HepG2 (cell line): ENCODE results near the gene ZNF771. TPM values are rescaled to one million over a fixed set of nuclear protein-coding genes. Genes with fewer than 3 reads are reported as not detected.
A peak's percentile ranks its signal among the peaks of the same experiment; 100 is the strongest.

Experiments
- ATAC-seq: fragments of 200-7000 bp; cut with Tn5 transposase; 3 replicates; pipeline ENCODE4 v1.9.1; 2020; ENCODE audit warnings: mild to moderate bottlenecking, moderate library complexity
- BruUV-seq: library from RNA; stranded (reverse); fragments of 400-500 nt; replicated peaks from 2 replicates; lab custom pipeline; 2021; lab: Mats Ljungman, UMichigan
- CTCF ChIA-PET: fragments of 300-600 bp; formaldehyde crosslinking; extraction: SDS; loops from one replicate; lab custom pipeline; 2021; ENCODE audit warnings: low total read pairs, inconsistent platforms, low intra/inter-chr PET ratio; lab: Yijun Ruan, JAX
- POLR2A ChIA-PET: fragments of 350-600 bp; sonication (Branson Sonifier 250); formaldehyde crosslinking; loops from one replicate; lab custom pipeline; 2020; ENCODE audit warnings: antibody characterized with exemption, inconsistent platforms; lab: Yijun Ruan, JAX
- DNase-seq: peaks from one replicate; pipeline ENCODE4 v3.0.0-alpha.2; 2015; ENCODE audit warnings: low spot score
- FAIRE-seq: peaks from 3 replicates; lab custom pipeline; 2011; peaks lifted over from hg19 to GRCh38; lab: Jason Lieb, UNC
- H2AFZ ChIP-seq: one replicate; pipeline ENCODE4 v1.6.1; 2011; ENCODE audit warnings: low read length, inconsistent platforms
- H3K27ac ChIP-seq: fragments of 300-600 bp; 3 replicates; pipeline ENCODE4 v1.8.0; 2011; ENCODE audit warnings: mixed run types, mild to moderate bottlenecking, mixed read lengths, low read length, inconsistent platforms; ENCODE audit not compliant: insufficient read depth; ENCODE audit errors: extremely low read length
- H3K27me3 ChIP-seq, 2 experiments: fragments of 200-600 bp in 1 of 2; 2 replicates in 1 of 2; 3 replicates in 1 of 2; pipeline versions ENCODE4 v1.6.0 to v1.8.0; 2011; ENCODE audit warnings: low read length in 2 of 2, mild to moderate bottlenecking in 2 of 2, moderate library complexity in 2 of 2, inconsistent platforms in 1 of 2; ENCODE audit not compliant: insufficient read depth in 2 of 2, control insufficient read depth in 1 of 2
- H3K36me3 ChIP-seq, 2 experiments: fragments of 200-600 bp in 1 of 2; replicated peaks in 1 of 2; 2 replicates in 1 of 2; 3 replicates in 1 of 2; pipeline versions ENCODE4 v1.5.1 to v1.8.0; 2011; ENCODE audit warnings: low read length in 2 of 2, inconsistent platforms in 1 of 2; ENCODE audit not compliant: insufficient read depth in 2 of 2, control insufficient read depth in 1 of 2
- H3K4me1 ChIP-seq: 2 replicates; pipeline ENCODE4 v1.5.1; 2012; ENCODE audit warnings: low read length, inconsistent platforms; ENCODE audit not compliant: insufficient read depth
- H3K4me2 ChIP-seq: 2 replicates; pipeline ENCODE4 v1.6.0; 2011; ENCODE audit warnings: low read depth, low read length, inconsistent platforms
- H3K4me3 ChIP-seq, 3 experiments: fragments of 200-600 bp in 1 of 3; sonication (generic), shearing (Covaris generic) in 1 of 3; replicated peaks in 1 of 3; 2 replicates each; pipeline ENCODE4 v1.5.1; 2011 to 2016; ENCODE audit warnings: low read length in 3 of 3, inconsistent platforms in 2 of 3, low read depth in 2 of 3, mild to moderate bottlenecking in 2 of 3, control low read depth in 1 of 3, mixed read lengths in 1 of 3; ENCODE audit not compliant: insufficient read depth in 1 of 3
- H3K79me2 ChIP-seq: one replicate; pipeline ENCODE4 v1.6.1; 2011; ENCODE audit warnings: low read length, inconsistent platforms; ENCODE audit not compliant: insufficient read depth
- H3K9ac ChIP-seq: 2 replicates; pipeline ENCODE4 v1.6.0; 2011; ENCODE audit warnings: mild to moderate bottlenecking, low read depth, low read length, inconsistent platforms; ENCODE audit not compliant: insufficient read depth
- H3K9me3 ChIP-seq: 2 replicates; pipeline ENCODE4 v1.5.1; 2012; ENCODE audit warnings: mild to moderate bottlenecking, low read length
- H4K20me1 ChIP-seq: 2 replicates; pipeline ENCODE4 v1.6.0; 2011; ENCODE audit warnings: inconsistent platforms, mild to moderate bottlenecking, low read length, moderate library complexity; ENCODE audit not compliant: insufficient read depth
- BCL6 ChIP-seq: IDR thresholded peaks from 2 replicates; pipeline ENCODE4 v1.6.1; 2016; ENCODE audit warnings: missing genetic modification reagents, missing compliant biosample characterization
- CBX2 ChIP-seq, 2 experiments: fragments of 200-600 bp in 1 of 2; sonication (generic); formaldehyde crosslinking in 1 of 2; IDR thresholded peaks; 2 replicates each; pipeline versions ENCODE4 v1.7.0 to v1.8.1; 2018 to 2022; ENCODE audit warnings: low read depth in 2 of 2, low read length in 1 of 2, mild to moderate bottlenecking in 1 of 2, missing genetic modification reagents in 1 of 2
- DR1 ChIP-seq: sonication (generic); formaldehyde crosslinking; IDR thresholded peaks from 2 replicates; pipeline ENCODE4 v1.8.0; 2021; ENCODE audit warnings: mild to moderate bottlenecking, missing genetic modification reagents, inconsistent platforms
- HNRNPLL ChIP-seq: fragments of 200-400 bp; formaldehyde crosslinking; IDR thresholded peaks from 2 replicates; pipeline ENCODE4 v1.6.1; 2017; ENCODE audit warnings: mild to moderate bottlenecking, low read depth, low read length; ENCODE audit not compliant: poor library complexity, severe bottlenecking
- IRF2 ChIP-seq: IDR thresholded peaks from 2 replicates; pipeline ENCODE4 v1.6.1; 2018; ENCODE audit warnings: missing genetic modification reagents, missing compliant biosample characterization
- NCOR1 ChIP-seq: fragments of 200-600 bp; sonication (generic); IDR thresholded peaks from 2 replicates; pipeline ENCODE4 v1.7.0; 2017; ENCODE audit warnings: antibody characterized with exemption, low read length, borderline replicate concordance
- RBM22 ChIP-seq: fragments of 200-400 bp; formaldehyde crosslinking; optimal IDR thresholded peaks from 2 replicates; pipeline ENCODE3; 2017; ENCODE audit warnings: mild to moderate bottlenecking, low read length, moderate library complexity
- SP2 ChIP-seq: sonication (generic); formaldehyde crosslinking; IDR thresholded peaks from 2 replicates; pipeline ENCODE4 v1.5.1; 2020; ENCODE audit warnings: mild to moderate bottlenecking, missing genetic modification reagents
- ZC3H4 ChIP-seq: sonication (generic); formaldehyde crosslinking; IDR thresholded peaks from 2 replicates; pipeline ENCODE4 v1.4.0; 2020; ENCODE audit warnings: missing genetic modification reagents, borderline replicate concordance
- ZFX ChIP-seq: sonication (generic); formaldehyde crosslinking; IDR thresholded peaks from 2 replicates; pipeline ENCODE4 v1.4.0; 2020; ENCODE audit warnings: mild to moderate bottlenecking, low read depth, missing genetic modification reagents, moderate library complexity
- ZKSCAN5 ChIP-seq: sonication (generic); formaldehyde crosslinking; IDR thresholded peaks from 2 replicates; pipeline ENCODE4 v1.5.1; 2020; ENCODE audit warnings: mild to moderate bottlenecking, missing genetic modification reagents
- ZNF33B ChIP-seq: sonication (generic); formaldehyde crosslinking; IDR thresholded peaks from 2 replicates; pipeline ENCODE4 v1.5.1; 2020; ENCODE audit warnings: mild to moderate bottlenecking, missing genetic modification reagents
- ZNF530 ChIP-seq: sonication (generic); formaldehyde crosslinking; IDR thresholded peaks from 2 replicates; pipeline ENCODE4 v1.5.0; 2020; ENCODE audit warnings: low read depth, mild to moderate bottlenecking, missing genetic modification reagents
- ZNF572 ChIP-seq: sonication (generic); formaldehyde crosslinking; IDR thresholded peaks from 2 replicates; pipeline ENCODE4 v1.5.1; 2020; ENCODE audit warnings: mild to moderate bottlenecking, missing genetic modification reagents
- ZNF792 ChIP-seq: IDR thresholded peaks from 2 replicates; pipeline ENCODE4 v1.6.1; 2016
- WGBS: methylation state at CpG from one replicate; pipeline ENCODE4 v1.1.6; 2017; ENCODE audit warnings: low lambda C conversion rate; 5-methylcytosine and 5-hydroxymethylcytosine counted together
- in situ Hi-C: cut with HindIII; loops from 2 replicates; pipeline ENCODE4 v1.10.0; 2017; ENCODE audit warnings: low pct_unique_long_range_greater_than_20kb; ENCODE audit not compliant: extremely low pct_ligation_motif_present
- intact Hi-C: fragments of 100-400 bp; cut with micrococcal nuclease; formaldehyde crosslinking; loops from one replicate; pipeline ENCODE4 v1.10.0; 2022; ENCODE audit not compliant: unreplicated experiment
- polyA plus RNA-seq, 8 experiments: library from polyadenylated mRNA; depleted of rRNA in 3 of 8; stranded (reverse) in 7 of 8; unstranded in 1 of 8; fragments of >200 nt; fragmentation: Illumina TruSeq in 4 of 8; extraction: Trizol in 4 of 8; gene quantifications; 2 replicates each; pipeline versions ENCODE4 v1.2.1 to v1.2.3, GENCODE V29; 2011 to 2016; ENCODE audit warnings: low read depth in 4 of 8, missing spikeins in 1 of 8, mixed read lengths in 1 of 8; ENCODE audit not compliant: insufficient read depth in 1 of 8
- total RNA-seq, 5 experiments: library from RNA; depleted of rRNA; stranded (reverse); fragments of >200 nt; fragmentation: Illumina TruSeq; extraction: Trizol; gene quantifications; 2 replicates each; pipeline ENCODE4 v1.2.3, GENCODE V29; 2016; ENCODE audit warnings: low read depth in 1 of 5
- TF ChIP-seq, protein P1 (sequence below): sonication (generic); formaldehyde crosslinking; IDR thresholded peaks from 2 replicates; pipeline ENCODE4 v1.4.0; 2020; ENCODE audit warnings: missing genetic modification reagents, borderline replicate concordance
- TF ChIP-seq, protein P2 (sequence below): sonication (generic); formaldehyde crosslinking; conservative IDR thresholded peaks from 2 replicates; pipeline ENCODE4 v1.4.0; 2020; ENCODE audit warnings: missing genetic modification reagents
- TF ChIP-seq, protein P3 (sequence below): conservative IDR thresholded peaks from 2 replicates; pipeline ENCODE4 v1.6.1; 2018; ENCODE audit warnings: missing genetic modification reagents

ZNF771 gene
- total and polyA plus RNA-seq, 2 of the 13 experiments (the other 11 are each of a cell fraction or from before 2014, with no cell fraction given), result 5.0 to 11.8 TPM

DNA sequence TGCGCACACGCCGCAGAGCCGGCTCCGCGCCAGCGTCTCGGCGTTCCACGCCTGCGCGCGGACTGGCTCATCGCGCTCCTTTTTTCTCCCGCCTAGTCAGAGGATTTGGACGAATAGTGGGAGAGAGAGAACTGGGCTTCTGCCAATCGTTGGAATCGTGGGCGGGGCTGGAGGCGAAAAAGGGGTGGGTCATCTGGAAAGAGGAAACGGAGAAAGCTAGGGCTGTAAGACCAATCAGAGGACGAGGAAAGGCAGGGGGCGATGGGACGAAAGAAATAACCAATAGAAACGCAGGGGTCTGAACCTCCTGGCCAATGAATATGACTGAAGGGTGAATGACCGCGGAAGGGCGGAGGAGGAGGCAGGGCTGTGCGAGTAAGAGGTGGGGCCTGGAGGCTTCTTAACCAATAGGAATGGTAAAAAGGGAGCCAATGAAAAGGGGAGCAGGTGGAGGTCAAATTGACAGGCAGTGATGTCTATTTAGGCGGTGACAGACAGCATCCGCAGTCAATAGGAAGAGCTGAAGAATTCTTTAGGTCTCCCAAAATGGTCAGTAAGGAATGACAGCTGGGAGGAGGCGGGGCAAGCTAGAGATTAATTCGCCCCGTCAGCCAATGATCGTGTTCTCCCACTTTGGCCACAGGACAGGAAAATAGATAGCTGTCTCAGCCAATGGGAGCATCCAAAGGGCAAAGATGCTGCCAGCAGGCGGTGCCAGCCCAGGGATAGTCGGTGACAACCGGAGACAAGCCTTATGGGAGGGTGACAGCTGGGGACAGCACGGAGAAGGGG lies 36.8 kb upstream of the ZNF771 start, which contains the start of gene TBC1D10B:
TBC1D10B (minus strand) TSS at position 39 of the 792 bp plus-strand sequence. CDS start 311 bp downstream, outside the sequence.
- H4K20me1 ChIP-seq, result peaks cover 20% of the 10 kb centered on the region; the same call in 1 of the 2 replicates
- in situ Hi-C loops, result no loop called here
- DNase-seq, result peak; percentile 100
- no peaks in the 10 kb centered on the region for H3K9me3 ChIP-seq
- peak; percentile 88 for ATAC-seq
- BruUV-seq, result no TSS peak
- no peak within 1 kb of the TSS for H2AFZ ChIP-seq
- H3K9ac ChIP-seq, result peak within 1 kb of the TSS; percentile 75
- intact Hi-C loops, result loop anchor here (1.0 kb wide), 2 partner anchors 25 to 37 kb away; partner anchors contain the start of genes ZNF48 and ZNF771
- H3K4me1 ChIP-seq, result peaks cover 45% of the 10 kb centered on the region
- H3K36me3 ChIP-seq, result peaks cover 0 to 2% of the 10 kb centered on the region in 2 experiments; a peak in 1 of 5 replicates
- peaks cover 36% of the 10 kb centered on the region for H3K79me2 ChIP-seq
- H3K27me3 ChIP-seq, result no peaks in the 10 kb centered on the region; a peak in 1 of 5 replicates
- under 1% methylated on average over 40 of the region's 40 CpGs for WGBS
- FAIRE-seq, result peak; percentile 100
- peak within 1 kb of the TSS; percentile 80 to 90 (median 86) for H3K4me3 ChIP-seq
- ChIA-PET POLR2A (interaction anchor here (0.7 to 4.7 kb wide), 22 partner anchors 10 to 377 kb away, joined by 3 to 94 read pairs (median 6); partner anchors contain the start of genes ALDOA, CD2BP2, DCTPP1 and FBRS), CTCF (interaction anchor here (0.7 kb wide), 1 partner anchor 38 kb away, joined by 3 read pairs; no protein-coding TSS in a partner anchor)
- peak within 1 kb of the TSS; percentile 91 for H3K4me2 ChIP-seq
- peak within 1 kb of the TSS; percentile 51 for H3K27ac ChIP-seq
- TF ChIP-seq DR1, result no peak; the same call in 1 of the 2 replicates
- TF ChIP-seq ZNF33B, result no peak
- peak; percentile 65; the same call in 1 of the 2 replicates for TF ChIP-seq NCOR1
- TF ChIP-seq SP2 (CRISPR knock-in tag), result peak; percentile 95
- TF ChIP-seq, protein P1, sequence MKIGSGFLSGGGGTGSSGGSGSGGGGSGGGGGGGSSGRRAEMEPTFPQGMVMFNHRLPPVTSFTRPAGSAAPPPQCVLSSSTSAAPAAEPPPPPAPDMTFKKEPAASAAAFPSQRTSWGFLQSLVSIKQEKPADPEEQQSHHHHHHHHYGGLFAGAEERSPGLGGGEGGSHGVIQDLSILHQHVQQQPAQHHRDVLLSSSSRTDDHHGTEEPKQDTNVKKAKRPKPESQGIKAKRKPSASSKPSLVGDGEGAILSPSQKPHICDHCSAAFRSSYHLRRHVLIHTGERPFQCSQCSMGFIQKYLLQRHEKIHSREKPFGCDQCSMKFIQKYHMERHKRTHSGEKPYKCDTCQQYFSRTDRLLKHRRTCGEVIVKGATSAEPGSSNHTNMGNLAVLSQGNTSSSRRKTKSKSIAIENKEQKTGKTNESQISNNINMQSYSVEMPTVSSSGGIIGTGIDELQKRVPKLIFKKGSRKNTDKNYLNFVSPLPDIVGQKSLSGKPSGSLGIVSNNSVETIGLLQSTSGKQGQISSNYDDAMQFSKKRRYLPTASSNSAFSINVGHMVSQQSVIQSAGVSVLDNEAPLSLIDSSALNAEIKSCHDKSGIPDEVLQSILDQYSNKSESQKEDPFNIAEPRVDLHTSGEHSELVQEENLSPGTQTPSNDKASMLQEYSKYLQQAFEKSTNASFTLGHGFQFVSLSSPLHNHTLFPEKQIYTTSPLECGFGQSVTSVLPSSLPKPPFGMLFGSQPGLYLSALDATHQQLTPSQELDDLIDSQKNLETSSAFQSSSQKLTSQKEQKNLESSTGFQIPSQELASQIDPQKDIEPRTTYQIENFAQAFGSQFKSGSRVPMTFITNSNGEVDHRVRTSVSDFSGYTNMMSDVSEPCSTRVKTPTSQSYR (CRISPR knock-in tag), result no peak
- no peak for TF ChIP-seq ZC3H4
- TF ChIP-seq ZNF530, result no peak
- no peak for TF ChIP-seq CBX2 (IDR thresholded peaks at IDR 0.05; ENCODE audit: low read depth, low read length)
- no peak for TF ChIP-seq CBX2 (CRISPR knock-in tag; IDR thresholded peaks at IDR 0.05; ENCODE audit: low read depth)
- no peak for TF ChIP-seq ZKSCAN5 (CRISPR knock-in tag)
- no peak for TF ChIP-seq BCL6 (CRISPR knock-in tag)
- TF ChIP-seq ZNF572, result no peak
- no peak for TF ChIP-seq ZFX (CRISPR knock-in tag)
- TF ChIP-seq, protein P2, sequence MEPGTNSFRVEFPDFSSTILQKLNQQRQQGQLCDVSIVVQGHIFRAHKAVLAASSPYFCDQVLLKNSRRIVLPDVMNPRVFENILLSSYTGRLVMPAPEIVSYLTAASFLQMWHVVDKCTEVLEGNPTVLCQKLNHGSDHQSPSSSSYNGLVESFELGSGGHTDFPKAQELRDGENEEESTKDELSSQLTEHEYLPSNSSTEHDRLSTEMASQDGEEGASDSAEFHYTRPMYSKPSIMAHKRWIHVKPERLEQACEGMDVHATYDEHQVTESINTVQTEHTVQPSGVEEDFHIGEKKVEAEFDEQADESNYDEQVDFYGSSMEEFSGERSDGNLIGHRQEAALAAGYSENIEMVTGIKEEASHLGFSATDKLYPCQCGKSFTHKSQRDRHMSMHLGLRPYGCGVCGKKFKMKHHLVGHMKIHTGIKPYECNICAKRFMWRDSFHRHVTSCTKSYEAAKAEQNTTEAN, result no peak
- TF ChIP-seq RBM22, result no peak
- peak; percentile 69; the same call in 1 of the 2 replicates for TF ChIP-seq ZNF792 (CRISPR knock-in tag)
- TF ChIP-seq, protein P3, sequence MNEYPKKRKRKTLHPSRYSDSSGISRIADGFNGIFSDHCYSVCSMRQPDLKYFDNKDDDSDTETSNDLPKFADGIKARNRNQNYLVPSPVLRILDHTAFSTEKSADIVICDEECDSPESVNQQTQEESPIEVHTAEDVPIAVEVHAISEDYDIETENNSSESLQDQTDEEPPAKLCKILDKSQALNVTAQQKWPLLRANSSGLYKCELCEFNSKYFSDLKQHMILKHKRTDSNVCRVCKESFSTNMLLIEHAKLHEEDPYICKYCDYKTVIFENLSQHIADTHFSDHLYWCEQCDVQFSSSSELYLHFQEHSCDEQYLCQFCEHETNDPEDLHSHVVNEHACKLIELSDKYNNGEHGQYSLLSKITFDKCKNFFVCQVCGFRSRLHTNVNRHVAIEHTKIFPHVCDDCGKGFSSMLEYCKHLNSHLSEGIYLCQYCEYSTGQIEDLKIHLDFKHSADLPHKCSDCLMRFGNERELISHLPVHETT (CRISPR knock-in tag), result peak; percentile 95
- TF ChIP-seq HNRNPLL, result peak; percentile 73
- peak; percentile 66; the same call in 1 of the 2 replicates for TF ChIP-seq IRF2 (CRISPR knock-in tag)
